HG03025 (cell line): ENCODE data around the gene TOPBP1.
"Not testable (repeated sequence)": the region's sequence is repeated elsewhere in the genome, so short reads cannot be mapped to it uniquely, and the experiment has no call there.

Source experiments
- ATAC-seq: cut with Tn5 transposase; IDR thresholded peaks from one replicate; pipeline ENCODE4 v1.9.1; 2021; ENCODE audit warnings: mild to moderate bottlenecking, moderate library complexity; ENCODE audit not compliant: unreplicated experiment, low FRiP score

The TOPBP1 gene

DNA sequence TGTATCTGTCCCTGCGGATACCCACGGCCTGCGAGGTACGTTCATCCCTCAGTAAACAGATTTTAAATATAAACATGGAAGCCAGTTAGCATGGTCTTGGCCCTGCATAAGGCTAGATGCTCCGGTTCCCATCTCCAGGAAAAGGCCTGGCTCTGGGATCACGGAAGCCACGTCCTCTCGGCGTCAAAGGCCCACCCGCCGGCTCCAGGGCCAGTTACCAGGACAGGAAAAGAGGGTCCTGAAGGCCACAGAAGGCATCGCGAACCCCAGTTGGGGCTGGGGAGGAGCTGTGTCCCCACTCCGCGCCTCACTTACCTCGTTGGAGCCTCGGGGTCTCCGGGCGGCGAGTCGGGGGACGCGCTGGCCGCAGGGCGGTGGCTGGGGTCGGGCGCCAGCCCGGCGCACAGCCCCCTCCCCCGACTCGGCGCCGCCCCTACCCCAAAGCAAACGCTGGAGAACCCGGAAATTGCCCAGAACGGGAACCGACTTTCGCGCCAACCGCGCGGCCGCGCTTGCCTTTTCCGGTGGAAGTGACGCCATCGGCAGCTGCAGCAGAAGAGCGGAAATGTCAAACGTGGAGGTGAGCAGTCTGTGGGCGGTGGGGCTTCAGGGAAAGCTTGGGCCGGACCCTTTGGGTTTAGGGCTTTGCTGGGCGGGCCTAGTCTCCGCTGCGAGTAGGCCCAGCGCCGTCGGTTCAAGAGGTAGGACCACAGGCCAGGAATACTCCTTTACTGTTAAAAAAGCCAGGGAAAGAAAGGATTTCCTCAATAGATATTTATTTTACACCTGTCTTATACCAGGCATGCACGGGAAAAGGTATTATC is at the start of gene TOPBP1:
TSS of gene TOPBP1 (minus strand) at position 488 of the 824 bp plus-strand sequence. CDS start 814 bp downstream, outside the sequence.
- ATAC-seq = peak; percentile 91

DNA sequence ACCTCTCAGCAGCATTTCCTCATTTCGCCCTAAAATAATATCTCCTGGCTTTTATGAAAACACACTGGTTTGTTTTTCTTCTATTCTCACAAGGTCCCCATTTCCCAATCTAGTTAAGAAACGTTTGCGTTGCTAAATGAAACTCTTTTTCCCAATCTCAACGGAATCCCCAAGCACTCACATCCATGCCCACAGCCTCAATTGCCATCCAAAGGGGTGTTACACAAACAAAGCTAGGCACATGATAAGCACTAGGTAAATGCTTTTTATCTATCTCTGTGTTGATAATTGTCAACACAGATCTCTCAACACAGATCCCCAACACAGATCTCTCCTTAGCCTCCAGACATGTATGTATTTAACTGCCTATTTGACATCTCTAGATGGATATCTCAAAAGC is 49.3 kb upstream of the TOPBP1 start:
- ATAC-seq = no peak

DNA sequence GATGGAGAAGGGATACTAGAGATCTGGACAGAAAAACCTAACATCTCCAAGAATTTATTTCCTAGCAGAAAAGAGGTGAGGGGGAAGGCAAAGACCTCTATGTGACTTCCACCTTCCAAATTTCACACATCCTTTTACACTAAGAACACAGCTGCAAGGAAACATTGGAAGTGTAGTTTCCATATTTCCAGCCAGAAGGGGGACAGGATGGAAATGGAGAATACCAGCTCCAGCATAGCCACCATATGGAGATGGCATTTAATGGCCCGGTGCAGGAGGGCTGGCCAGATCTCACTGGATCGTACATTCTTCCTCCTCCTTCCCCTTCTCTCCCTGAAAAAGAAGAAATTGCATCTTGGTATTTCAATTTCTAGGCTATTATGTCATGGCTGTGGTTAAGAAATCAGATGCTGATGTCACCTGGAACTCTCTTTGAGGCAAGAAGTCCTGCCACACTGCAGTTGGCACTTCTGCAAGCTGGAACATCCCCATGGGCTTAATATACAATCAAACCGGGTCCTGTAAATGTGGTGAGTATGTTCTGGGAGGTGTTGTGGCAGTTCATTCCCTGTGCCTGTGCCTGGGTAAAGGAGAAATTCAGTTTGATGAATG is 47.5 kb upstream of the TOPBP1 start:
- ATAC-seq = no peak

DNA sequence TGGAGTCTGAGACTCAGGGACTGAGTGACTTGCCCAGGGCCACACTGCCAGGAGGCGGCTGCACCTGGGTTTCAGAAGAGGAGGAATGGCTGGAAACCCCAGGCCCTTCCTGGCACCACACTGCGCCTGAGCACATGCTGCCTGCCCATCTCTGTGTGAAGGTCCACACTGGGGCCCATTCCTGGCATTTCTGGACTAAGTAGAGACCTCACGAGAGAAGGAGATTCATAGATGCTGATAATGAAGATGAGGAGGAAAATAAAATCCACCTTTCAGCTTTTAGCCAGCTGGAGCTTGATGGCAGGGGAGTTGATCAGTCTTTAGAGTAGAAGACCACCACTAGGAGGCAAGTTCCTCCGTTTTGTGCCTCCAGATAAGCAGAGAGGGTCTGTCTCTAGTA is 44.3 kb upstream of the TOPBP1 start:
- ATAC-seq = no peak

DNA sequence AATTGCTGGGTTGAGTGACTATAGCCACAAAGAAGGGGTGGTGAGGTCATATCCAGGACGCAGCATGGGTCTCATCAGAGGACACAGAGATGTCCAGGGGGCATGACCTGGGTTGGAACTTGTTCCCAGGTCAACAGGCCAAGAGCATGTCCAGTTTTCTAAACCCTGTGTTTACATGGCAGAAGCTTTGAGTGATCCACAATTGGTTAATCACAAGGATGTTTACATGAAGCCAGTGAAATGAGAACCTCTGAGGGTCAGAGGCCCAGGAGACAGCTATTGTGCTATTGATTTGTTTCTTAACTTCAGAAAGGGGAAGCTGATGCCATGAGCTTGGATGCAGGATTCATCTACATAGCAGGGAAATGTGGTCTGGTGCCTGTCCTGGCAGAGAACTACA is 42.2 kb upstream of the TOPBP1 start:
- ATAC-seq = no peak

DNA sequence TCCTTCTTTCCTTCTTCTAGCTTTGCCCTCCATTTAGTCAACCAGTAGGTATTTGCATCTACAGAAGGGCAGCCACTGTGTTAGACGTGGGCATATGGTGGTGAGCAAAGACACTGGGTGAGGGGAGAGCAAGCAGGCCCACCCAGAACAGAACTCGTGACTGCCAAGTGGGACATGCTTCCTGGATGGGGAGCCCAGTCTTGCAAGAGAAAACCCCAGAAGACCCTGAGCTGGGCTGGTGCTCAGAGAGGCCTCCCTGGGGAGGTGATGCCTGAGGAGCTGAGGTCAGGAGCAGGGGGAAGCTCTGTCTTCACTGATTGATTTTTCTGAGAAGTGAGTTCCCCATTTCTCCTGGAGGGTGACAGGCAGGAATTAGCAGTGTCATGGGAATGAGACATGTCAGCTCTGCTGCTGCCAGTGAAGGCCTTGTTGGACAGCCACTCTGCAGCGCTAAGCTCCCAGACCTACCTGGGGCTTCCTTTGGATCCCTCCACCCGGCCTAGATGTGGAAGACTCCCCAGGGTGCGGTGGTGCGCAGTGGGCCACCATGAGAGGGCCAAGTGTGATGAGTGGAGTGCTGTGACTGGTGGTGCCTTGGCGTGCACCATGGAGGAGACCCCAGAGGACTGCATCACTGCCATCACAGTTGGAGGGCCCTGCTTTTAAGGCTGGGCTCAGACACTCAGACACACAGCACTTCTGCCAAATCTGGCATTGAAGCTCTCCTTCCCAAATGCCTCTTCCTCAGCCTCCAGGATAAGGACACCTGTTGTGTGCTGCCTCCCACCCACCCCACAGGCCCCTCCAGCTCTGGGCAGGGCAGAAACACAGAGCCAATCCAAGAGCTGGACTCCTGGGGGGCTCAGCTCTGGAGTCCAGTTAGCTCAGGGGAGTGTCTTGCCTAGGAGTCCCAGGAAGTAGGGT is 40.0 kb upstream of the TOPBP1 start:
- ATAC-seq = no peak

- no peak for ATAC-seq
These were observed 38.6 kb upstream of the TOPBP1 start for GRCh38 chr3:133700351-133700750.

- no peak for ATAC-seq
These were observed 38.2 kb upstream of the TOPBP1 start for GRCh38 chr3:133699903-133700302.

GRCh38 chr3:133699467-133699866 is 37.7 kb upstream of the TOPBP1 start:
- no peak for ATAC-seq

GRCh38 chr3:133697960-133698359 is 36.2 kb upstream of the TOPBP1 start:
- no peak for ATAC-seq

DNA sequence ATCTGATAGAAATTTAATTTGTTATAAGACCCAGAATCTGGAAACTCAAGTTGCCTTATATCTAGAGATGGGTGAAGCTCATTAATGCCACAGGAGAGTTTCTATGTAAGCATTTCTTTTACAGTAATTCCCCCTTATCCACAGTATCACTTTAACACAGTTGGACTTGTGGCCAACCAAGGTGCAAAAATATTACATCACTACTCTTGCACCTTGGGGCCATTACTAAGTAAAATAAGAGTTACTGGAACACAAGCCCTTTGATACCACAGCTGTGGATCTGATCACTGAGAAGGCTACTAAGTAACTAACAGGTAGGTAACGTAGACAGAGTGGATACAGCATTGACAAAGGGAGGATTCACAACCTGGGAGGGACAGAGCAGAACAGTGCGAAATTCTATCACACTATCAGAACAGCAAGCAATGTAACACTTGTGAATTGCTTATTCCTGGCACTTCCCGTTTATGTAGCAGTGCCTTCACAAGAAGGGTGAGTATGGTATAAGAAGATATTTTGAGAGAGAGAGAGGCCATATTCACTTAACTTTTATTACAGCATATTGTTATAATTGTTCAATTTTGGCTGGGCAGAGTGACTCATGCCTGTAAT is 33.9 kb upstream of the TOPBP1 start:
- no peak for ATAC-seq

- ATAC-seq = no peak
These were observed 32.8 kb upstream of the TOPBP1 start for GRCh38 chr3:133694288-133695268.

DNA sequence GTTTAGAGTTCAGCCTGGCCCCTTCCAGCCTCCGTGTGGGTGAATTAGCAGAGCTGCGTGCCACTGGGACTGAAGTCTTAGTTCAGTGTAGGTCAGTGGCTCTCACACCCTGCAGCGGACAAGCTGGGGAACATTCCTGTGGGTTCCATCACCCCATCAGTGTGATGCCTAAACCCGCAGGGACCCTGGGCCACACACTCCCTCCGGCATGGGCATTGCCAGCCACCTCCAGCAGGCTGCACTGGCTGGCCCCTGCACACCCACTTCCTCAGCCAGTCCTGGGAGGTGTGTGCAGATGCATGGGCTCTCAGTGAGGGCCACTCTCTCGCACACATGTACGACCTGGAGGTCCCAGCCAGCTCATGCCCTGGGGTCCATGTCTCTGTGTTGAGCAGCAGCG is 32.1 kb upstream of the TOPBP1 start:
- no peak for ATAC-seq

GRCh38 chr3:133692759-133693158 is 31.0 kb upstream of the TOPBP1 start:
- no peak for ATAC-seq

- ATAC-seq = no peak
These were observed 29.7 kb upstream of the TOPBP1 start for GRCh38 chr3:133691273-133692107.

- not testable (repeated sequence) for ATAC-seq
These were observed 16.3 kb upstream of the TOPBP1 start for GRCh38 chr3:133677993-133678392.

DNA sequence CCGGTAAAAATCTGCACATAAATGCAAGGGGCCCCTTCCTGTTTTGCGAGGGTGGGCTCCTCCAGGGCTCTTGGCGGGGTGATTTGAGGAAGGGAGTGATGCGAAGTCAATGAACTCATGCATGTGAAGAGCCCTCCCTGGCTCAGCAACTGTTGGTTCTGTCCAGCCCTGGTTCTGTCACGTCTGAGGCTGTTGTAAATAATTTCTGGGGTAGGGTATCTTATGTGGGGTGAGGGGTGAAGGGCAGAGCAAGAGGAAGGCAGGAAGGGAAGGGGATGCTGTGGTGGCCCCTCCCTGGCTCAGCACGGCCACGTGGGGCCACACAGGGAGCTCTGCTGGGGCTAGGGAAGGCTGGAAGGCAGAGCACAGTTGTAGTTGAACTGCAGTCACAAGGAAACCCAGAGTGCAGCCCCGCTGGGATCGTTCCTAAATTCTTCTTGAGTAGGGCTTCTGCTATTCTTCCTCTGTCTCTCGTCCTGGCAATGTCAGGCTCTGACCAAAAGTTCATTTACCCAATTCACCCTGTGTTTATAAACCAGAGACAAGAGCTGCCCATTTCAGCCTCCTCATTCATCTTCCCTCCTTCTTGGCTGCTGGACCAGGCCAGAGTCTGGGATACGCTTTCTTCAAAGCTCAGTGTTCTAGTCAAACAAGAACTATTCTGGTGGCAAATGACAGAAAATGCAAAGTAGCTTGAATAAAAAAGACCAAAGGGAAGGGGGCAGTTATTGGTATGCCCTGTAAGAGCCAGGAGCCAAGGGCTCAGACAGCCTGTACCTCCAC is 14.8 kb upstream of the TOPBP1 start:
- ATAC-seq = no peak
